A673 (cell line): ENCODE results near the gene NCAN.

ENCODE experiments used
- EZH2 ChIP-seq: fragments of 200-600 bp; sonication (generic); IDR thresholded peaks from 2 replicates; pipeline ENCODE4 v1.6.1; 2017; ENCODE audit warnings: borderline replicate concordance, low read depth, mild to moderate bottlenecking, mixed read lengths, antibody characterized with exemption, low read length; ENCODE audit not compliant: poor library complexity, severe bottlenecking
- TF ChIP-seq, protein P1 (sequence below): fragments of 300-800, 200-600 bp; sonication (generic); conservative IDR thresholded peaks from 2 replicates; pipeline ENCODE4 v1.5.1; 2017; ENCODE audit warnings: low read depth, mild to moderate bottlenecking, antibody characterized with exemption, low read length, moderate library complexity, mixed read lengths

DNA sequence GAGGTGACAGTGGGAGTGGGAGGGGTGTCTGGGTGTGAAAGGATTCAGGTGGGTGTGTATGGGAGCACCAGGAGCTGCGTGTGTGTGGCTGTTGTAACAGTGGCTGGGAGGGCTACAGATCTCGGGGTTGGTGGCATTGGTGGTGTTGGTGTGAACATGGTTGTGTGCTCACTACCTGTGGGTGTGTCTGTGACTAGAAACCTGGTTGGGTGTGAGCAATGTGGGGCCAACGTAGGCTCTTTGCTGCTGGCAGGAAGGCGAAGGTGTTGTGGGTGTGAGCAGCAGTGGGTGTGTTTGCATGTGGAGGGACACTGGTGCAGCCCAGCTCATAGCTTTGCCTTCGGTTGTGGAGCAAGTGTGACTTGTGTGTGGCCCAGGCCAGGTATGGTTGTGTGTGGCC, 4.8 kb upstream of the NCAN start:
- TF ChIP-seq, protein P1, sequence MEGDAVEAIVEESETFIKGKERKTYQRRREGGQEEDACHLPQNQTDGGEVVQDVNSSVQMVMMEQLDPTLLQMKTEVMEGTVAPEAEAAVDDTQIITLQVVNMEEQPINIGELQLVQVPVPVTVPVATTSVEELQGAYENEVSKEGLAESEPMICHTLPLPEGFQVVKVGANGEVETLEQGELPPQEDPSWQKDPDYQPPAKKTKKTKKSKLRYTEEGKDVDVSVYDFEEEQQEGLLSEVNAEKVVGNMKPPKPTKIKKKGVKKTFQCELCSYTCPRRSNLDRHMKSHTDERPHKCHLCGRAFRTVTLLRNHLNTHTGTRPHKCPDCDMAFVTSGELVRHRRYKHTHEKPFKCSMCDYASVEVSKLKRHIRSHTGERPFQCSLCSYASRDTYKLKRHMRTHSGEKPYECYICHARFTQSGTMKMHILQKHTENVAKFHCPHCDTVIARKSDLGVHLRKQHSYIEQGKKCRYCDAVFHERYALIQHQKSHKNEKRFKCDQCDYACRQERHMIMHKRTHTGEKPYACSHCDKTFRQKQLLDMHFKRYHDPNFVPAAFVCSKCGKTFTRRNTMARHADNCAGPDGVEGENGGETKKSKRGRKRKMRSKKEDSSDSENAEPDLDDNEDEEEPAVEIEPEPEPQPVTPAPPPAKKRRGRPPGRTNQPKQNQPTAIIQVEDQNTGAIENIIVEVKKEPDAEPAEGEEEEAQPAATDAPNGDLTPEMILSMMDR, result no peak
- TF ChIP-seq EZH2, result no peak
